ENCODE results near the gene ZMYND11. TPM values are rescaled to one million over a fixed set of nuclear protein-coding genes. Genes with fewer than 3 reads are reported as not detected.
A peak's percentile ranks its signal among the peaks of the same experiment; 100 is the strongest.

ZMYND11 gene
- total and polyA plus RNA-seq, 12 donors, result 26.6 to 95.4 (median 78.6) TPM

DNA sequence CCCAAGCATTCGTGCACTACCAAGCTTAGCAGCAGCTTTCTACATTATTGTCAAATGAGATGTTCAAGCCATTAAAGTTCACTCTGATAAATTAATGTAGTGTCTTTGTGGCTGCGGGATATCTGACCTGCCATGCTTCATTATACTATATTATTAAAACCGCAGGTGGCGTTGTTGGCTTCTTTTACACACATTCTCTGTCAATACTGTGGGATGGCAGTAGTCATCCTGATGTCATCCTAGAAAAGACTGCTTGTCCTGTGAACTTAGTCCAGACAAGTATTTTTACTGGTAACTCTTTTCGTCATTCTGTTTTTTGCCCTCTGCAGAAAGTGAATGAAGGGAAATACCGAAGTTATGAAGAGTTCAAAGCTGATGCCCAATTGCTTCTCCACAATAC, 103.9 kb downstream of the ZMYND11 start:
- Histone ChIP-seq H3K4me3 (no peak overlapping the region), H3K27ac (no peak overlapping the region), H3K4me1 (peaks cover 0 to 18% (median 4%) of the 10 kb centered on the region in 9 donors), H3K36me3 (peaks cover 0 to 80% (median 17%) of the 10 kb centered on the region in 9 donors), H3K27me3 (no peaks in the 10 kb centered on the region), H3K9me3 (no peaks in the 10 kb centered on the region)
- intact Hi-C loops (cut with DNase I), result no loop called here
- no peak for ATAC-seq
- TF ChIP-seq, protein P1, sequence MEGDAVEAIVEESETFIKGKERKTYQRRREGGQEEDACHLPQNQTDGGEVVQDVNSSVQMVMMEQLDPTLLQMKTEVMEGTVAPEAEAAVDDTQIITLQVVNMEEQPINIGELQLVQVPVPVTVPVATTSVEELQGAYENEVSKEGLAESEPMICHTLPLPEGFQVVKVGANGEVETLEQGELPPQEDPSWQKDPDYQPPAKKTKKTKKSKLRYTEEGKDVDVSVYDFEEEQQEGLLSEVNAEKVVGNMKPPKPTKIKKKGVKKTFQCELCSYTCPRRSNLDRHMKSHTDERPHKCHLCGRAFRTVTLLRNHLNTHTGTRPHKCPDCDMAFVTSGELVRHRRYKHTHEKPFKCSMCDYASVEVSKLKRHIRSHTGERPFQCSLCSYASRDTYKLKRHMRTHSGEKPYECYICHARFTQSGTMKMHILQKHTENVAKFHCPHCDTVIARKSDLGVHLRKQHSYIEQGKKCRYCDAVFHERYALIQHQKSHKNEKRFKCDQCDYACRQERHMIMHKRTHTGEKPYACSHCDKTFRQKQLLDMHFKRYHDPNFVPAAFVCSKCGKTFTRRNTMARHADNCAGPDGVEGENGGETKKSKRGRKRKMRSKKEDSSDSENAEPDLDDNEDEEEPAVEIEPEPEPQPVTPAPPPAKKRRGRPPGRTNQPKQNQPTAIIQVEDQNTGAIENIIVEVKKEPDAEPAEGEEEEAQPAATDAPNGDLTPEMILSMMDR (IDR thresholded peaks at IDR 0.05), result no peak
- no peak for DNase-seq
- WGBS, 2 donors, result 95 to 97% methylated on average over 6 of the region's 6 CpGs

DNA sequence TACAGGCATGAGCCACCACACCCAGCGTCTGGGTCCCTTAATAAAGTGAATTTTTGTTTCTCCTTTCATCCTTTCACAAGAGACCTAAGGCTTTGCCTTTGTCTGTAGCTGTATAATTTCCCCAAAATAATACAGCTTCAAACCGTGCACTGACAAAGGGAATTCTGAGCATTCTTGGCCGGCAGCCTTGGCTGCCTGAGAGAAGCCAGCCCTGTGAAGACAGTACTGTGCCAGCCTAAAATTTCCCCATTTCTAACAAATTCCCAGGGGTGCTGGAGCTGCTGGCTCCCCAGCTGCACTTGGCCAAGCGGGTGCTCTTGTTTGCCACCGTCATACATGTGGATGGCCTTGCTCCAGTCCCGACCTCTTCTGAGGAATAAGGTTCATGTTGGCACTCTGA, 106.2 kb downstream of the ZMYND11 start:
- no peak for DNase-seq
- Histone ChIP-seq H3K27ac (peak overlapping the region in 2 of 10 donors; percentile 9 to 22), H3K27me3 (no peaks in the 10 kb centered on the region), H3K4me1 (peaks cover 0 to 10% (median 0%) of the 10 kb centered on the region in 9 donors), H3K9me3 (no peaks in the 10 kb centered on the region), H3K36me3 (peaks cover 0 to 97% (median 17%) of the 10 kb centered on the region in 9 donors), H3K4me3 (no peak overlapping the region)
- intact Hi-C loops (cut with DNase I), result no loop called here
- TF ChIP-seq, protein P1 (IDR thresholded peaks at IDR 0.05), result no peak
- 73 to 79% methylated on average over 6 of the region's 6 CpGs for WGBS, 2 donors
- peak in 6 of 8 donors; percentile 23 to 65 (median 48) for ATAC-seq

DNA sequence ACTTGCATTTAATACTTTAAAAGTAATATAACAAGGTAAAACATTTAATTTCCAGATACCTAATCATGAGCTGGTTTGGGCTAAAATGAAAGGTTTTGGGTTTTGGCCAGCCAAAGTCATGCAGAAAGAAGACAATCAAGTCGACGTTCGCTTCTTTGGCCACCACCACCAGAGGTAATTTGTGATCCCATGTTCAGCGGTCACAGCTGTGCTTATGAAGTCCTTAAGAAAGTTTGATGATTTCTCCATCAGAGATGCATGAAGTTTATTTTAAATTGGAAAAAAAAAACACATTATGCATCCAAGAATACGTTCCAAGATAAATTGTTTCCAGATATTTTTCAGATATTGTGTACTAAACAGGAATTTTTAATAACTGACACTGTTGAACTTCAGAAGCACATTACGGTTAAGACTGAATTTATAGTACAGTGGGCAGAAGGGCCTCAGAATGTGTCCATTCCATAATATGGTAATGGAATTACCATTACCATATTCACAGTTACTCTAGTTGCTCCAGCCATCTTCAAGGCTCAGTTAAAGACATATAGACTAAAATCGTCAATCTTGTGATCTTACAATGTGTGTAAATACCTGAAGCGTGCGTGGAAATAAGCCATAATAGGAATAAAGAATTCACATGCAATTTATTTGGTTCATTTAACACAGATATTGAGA, 106.8 kb downstream of the ZMYND11 start:
- H3K4me3 ChIP-seq, result no peak overlapping the region
- DNase-seq, result no peak

DNA sequence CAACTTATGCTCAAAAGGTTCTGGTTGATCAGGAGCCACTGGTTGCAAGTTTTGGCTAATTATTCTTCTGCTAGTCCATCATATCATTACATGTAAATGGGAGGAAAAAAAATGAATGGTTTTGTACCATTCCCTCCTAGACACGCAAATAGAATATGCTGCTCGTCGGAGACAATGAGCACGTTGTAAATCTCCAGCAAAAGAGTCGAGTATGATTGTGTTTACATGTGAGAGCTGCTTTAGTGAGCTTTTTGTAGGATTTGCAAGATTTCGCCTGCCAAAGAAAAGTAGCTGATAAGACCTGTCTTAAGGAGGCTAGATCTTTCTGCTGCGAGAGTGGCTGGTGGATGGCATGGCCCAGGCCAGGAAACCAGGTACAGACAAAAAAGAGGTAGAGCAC, 109.0 kb downstream of the ZMYND11 start:
- H3K36me3 ChIP-seq, result peaks cover 0 to 100% (median 26%) of the 10 kb centered on the region in 9 donors
- peaks cover 0 to 10% (median 0%) of the 10 kb centered on the region in 9 donors for H3K4me1 ChIP-seq
- H3K27ac ChIP-seq, result no peak overlapping the region
- WGBS, 2 donors, result 89 to 92% methylated on average over 7 of the region's 7 CpGs
- intact Hi-C loops (cut with DNase I), result no loop called here
- H3K9me3 ChIP-seq, result no peaks in the 10 kb centered on the region
- DNase-seq (no peak), ATAC-seq (no peak)
- no peak overlapping the region for H3K4me3 ChIP-seq
- TF ChIP-seq, protein P1 (IDR thresholded peaks at IDR 0.05), result no peak
- H3K27me3 ChIP-seq, result no peaks in the 10 kb centered on the region

More for the DNA sequence above, 106.8 kb downstream of the ZMYND11 start:
- no peaks in the 10 kb centered on the region for H3K27me3 ChIP-seq
- peaks cover 0 to 97% (median 18%) of the 10 kb centered on the region in 9 donors for H3K36me3 ChIP-seq
- no peak overlapping the region for H3K27ac ChIP-seq
- WGBS, 2 donors, result 89 to 90% methylated on average over 9 of the region's 9 CpGs
- intact Hi-C loops (cut with DNase I), result no loop called here
- no peaks in the 10 kb centered on the region for H3K9me3 ChIP-seq
- ATAC-seq, result no peak
- TF ChIP-seq, protein P1 (IDR thresholded peaks at IDR 0.05), result no peak
- peaks cover 0 to 10% (median 0%) of the 10 kb centered on the region in 9 donors for H3K4me1 ChIP-seq

Measured in heart right ventricle (tissue), 16 donors.